K562 (cell line): ENCODE measurements around the gene EPHB3. TPM values are rescaled to one million over a fixed set of nuclear protein-coding genes. Genes with fewer than 3 reads are reported as not detected.

Experiments
- ATAC-seq: fragments of 200-7000 bp; cut with Tn5 transposase; 3 replicates; pipeline ENCODE4 v1.9.1; 2020; ENCODE audit warnings: moderate library complexity
- BruUV-seq: library from RNA; stranded (reverse); fragments of 400-500 nt; replicated peaks from 2 replicates; lab custom pipeline; 2021; lab: Mats Ljungman, UMichigan
- CTCF ChIA-PET: fragments of 300-600 bp; formaldehyde crosslinking; extraction: SDS; loops from one replicate; lab custom pipeline; 2021; ENCODE audit warnings: low intra/inter-chr PET ratio; lab: Yijun Ruan, JAX
- POLR2A ChIA-PET: fragments of 300-600, 350-650 bp; sonication (Branson Sonifier 250); formaldehyde crosslinking; extraction: SDS; loops from one replicate; lab custom pipeline; 2021; ENCODE audit warnings: antibody characterized with exemption, inconsistent platforms; lab: Yijun Ruan, JAX
- DNase-seq, 4 experiments: peaks; one replicate each; pipeline versions ENCODE4 v3.0.0 to v3.0.0-alpha.2; 2011 to 2018; ENCODE audit warnings: low spot score in 3 of 4, mixed read lengths in 3 of 4; ENCODE audit errors: extremely low read depth in 1 of 4
- FAIRE-seq: peaks from 2 replicates; lab custom pipeline; 2011; peaks lifted over from hg19 to GRCh38; lab: Jason Lieb, UNC
- H2AFZ ChIP-seq: 2 replicates; pipeline ENCODE4 v1.6.0; 2011; ENCODE audit warnings: low read depth, low read length, control low read depth, inconsistent platforms
- H3K27ac ChIP-seq: fragments of 200-600 bp; 3 replicates; pipeline ENCODE4 v1.8.0; 2011; ENCODE audit warnings: low read depth, mild to moderate bottlenecking, control low read depth, inconsistent platforms, low read length, moderate library complexity, mixed read lengths; ENCODE audit errors: extremely low read depth
- H3K27me3 ChIP-seq, 2 experiments: fragments of 300-600 bp in 1 of 2; 2 replicates in 1 of 2; 3 replicates in 1 of 2; pipeline versions ENCODE4 v1.6.0 to v1.8.0; 2011; ENCODE audit warnings: inconsistent platforms in 2 of 2, low read length in 2 of 2, mild to moderate bottlenecking in 1 of 2, mixed read lengths in 1 of 2, moderate library complexity in 1 of 2; ENCODE audit not compliant: control insufficient read depth in 2 of 2, insufficient read depth in 2 of 2
- H3K36me3 ChIP-seq: fragments of 300-600 bp; 3 replicates; pipeline ENCODE4 v1.8.0; 2011; ENCODE audit warnings: mild to moderate bottlenecking, low read length, inconsistent platforms; ENCODE audit not compliant: control insufficient read depth, insufficient read depth
- H3K4me1 ChIP-seq, 2 experiments: fragments of 200-600 bp in 1 of 2; replicated peaks in 1 of 2; 2 replicates in 1 of 2; 3 replicates in 1 of 2; pipeline versions ENCODE4 v1.5.1 to v1.8.0; 2011; ENCODE audit warnings: inconsistent platforms in 2 of 2, low read length in 2 of 2, mild to moderate bottlenecking in 1 of 2, mixed read lengths in 1 of 2, moderate library complexity in 1 of 2; ENCODE audit not compliant: control insufficient read depth in 2 of 2, insufficient read depth in 2 of 2
- H3K4me2 ChIP-seq: 2 replicates; pipeline ENCODE4 v1.6.1; 2011; ENCODE audit warnings: low read length, control low read depth, inconsistent platforms, mixed read lengths; ENCODE audit not compliant: insufficient read depth
- H3K4me3 ChIP-seq: fragments of 200-600 bp; sonication (generic), shearing (Covaris generic); 2 replicates; pipeline ENCODE4 v1.5.1; 2016; ENCODE audit warnings: control low read depth, inconsistent platforms
- H3K79me2 ChIP-seq: fragments of 200-600 bp; 3 replicates; pipeline ENCODE4 v1.8.0; 2011; ENCODE audit warnings: low read length, inconsistent platforms; ENCODE audit not compliant: control insufficient read depth, insufficient read depth
- H3K9ac ChIP-seq, 2 experiments: 2 replicates each; pipeline versions ENCODE4 v1.6.0 to v1.6.1; 2011; ENCODE audit warnings: low read depth in 2 of 2, low read length in 2 of 2, control low read depth in 1 of 2, inconsistent platforms in 1 of 2, mild to moderate bottlenecking in 1 of 2, mixed read lengths in 1 of 2; ENCODE audit not compliant: insufficient read depth in 1 of 2
- H3K9me1 ChIP-seq: one replicate; pipeline ENCODE4 v1.6.0; 2011; ENCODE audit warnings: inconsistent platforms, mild to moderate bottlenecking, low read length, moderate library complexity; ENCODE audit not compliant: control insufficient read depth, insufficient read depth
- H3K9me3 ChIP-seq: replicated peaks from 2 replicates; pipeline ENCODE4 v1.5.1; 2011; ENCODE audit warnings: low read depth, low read length, inconsistent platforms; ENCODE audit not compliant: control insufficient read depth, insufficient read depth
- H4K20me1 ChIP-seq: replicated peaks from 2 replicates; pipeline ENCODE4 v1.6.1; 2011; ENCODE audit warnings: low read length, inconsistent platforms, mixed read lengths; ENCODE audit not compliant: control insufficient read depth, insufficient read depth
- ARID1B ChIP-seq: fragments of 450-650 bp; IDR thresholded peaks from 2 replicates; pipeline ENCODE4 v1.6.1; 2016; ENCODE audit warnings: antibody characterized with exemption, mild to moderate bottlenecking, inconsistent platforms
- CEBPB ChIP-seq: fragments of 450-650 bp; IDR thresholded peaks from 2 replicates; pipeline ENCODE4 v1.6.1; 2016; ENCODE audit warnings: missing genetic modification characterization, missing compliant biosample characterization
- SMAD1 ChIP-seq: fragments of 150-350 bp; IDR thresholded peaks from 2 replicates; pipeline ENCODE4 v1.6.1; 2014; ENCODE audit warnings: low read length, low read depth; ENCODE audit not compliant: partially characterized antibody
- SMARCA5 ChIP-seq: fragments of 450-650 bp; IDR thresholded peaks from 2 replicates; pipeline ENCODE4 v1.6.1; 2016
- TEAD4 ChIP-seq, 2 experiments: sonication (generic) in 1 of 2; formaldehyde crosslinking in 1 of 2; IDR thresholded peaks; 2 replicates each; pipeline versions ENCODE4 v1.6.1 to v1.8.0; 2012 to 2022; ENCODE audit warnings: borderline replicate concordance in 1 of 2, inconsistent platforms in 1 of 2, low read length in 1 of 2, mild to moderate bottlenecking in 1 of 2, missing genetic modification reagents in 1 of 2
- ZFP36 ChIP-seq: fragments of 150-350 bp; IDR thresholded peaks from 2 replicates; pipeline ENCODE4 v1.6.1; 2018; ENCODE audit warnings: low read length, low read depth; ENCODE audit not compliant: partially characterized antibody
- ZNF133 ChIP-seq: fragments of 250-450 bp; sonication (Bioruptor Pico); IDR thresholded peaks from 2 replicates; pipeline ENCODE4 v1.4.0; 2020; ENCODE audit warnings: mild to moderate bottlenecking
- ZNF23 ChIP-seq: fragments of 250-450 bp; sonication (Bioruptor Pico); IDR thresholded peaks from 2 replicates; pipeline ENCODE4 v1.4.0; 2020; ENCODE audit warnings: mild to moderate bottlenecking
- ZNF384 ChIP-seq: IDR thresholded peaks from 2 replicates; pipeline ENCODE4 v1.6.1; 2012; ENCODE audit warnings: low read depth, low read length, improper control_type of control experiment
- ZNF764 ChIP-seq: fragments of 250-450 bp; sonication (Bioruptor Pico); IDR thresholded peaks from 2 replicates; pipeline ENCODE4 v1.4.0; 2020; ENCODE audit warnings: low read depth, mild to moderate bottlenecking, moderate library complexity
- WGBS: fragments of 100-300 bp; shearing (Covaris generic); methylation state at CpG from one replicate; pipeline ENCODE4 v1.1.6; 2016; ENCODE audit warnings: low coverage, mixed read lengths; ENCODE audit not compliant: insufficient coverage; ENCODE audit errors: missing lambda C conversion rate; 5-methylcytosine and 5-hydroxymethylcytosine counted together
- in situ Hi-C: fragments of 300-500 bp; cut with MboI; formaldehyde crosslinking; loops from 4 replicates; pipeline ENCODE4 v1.15.0; 2018; ENCODE audit warnings: inconsistent platforms, mixed read lengths
- intact Hi-C: fragments of 100-400 bp; cut with micrococcal nuclease; formaldehyde crosslinking; loops from 2 replicates; pipeline ENCODE4 v1.14.2; 2022
- polyA plus RNA-seq, 8 experiments: library from polyadenylated mRNA; depleted of rRNA in 4 of 8; stranded (reverse) in 5 of 8; unstranded in 3 of 8; fragments of >200 nt; fragmentation: Nextera tagmentation in 2 of 8; fragmentation: Illumina TruSeq in 1 of 8; extraction: Ambion mirVana in 2 of 8; extraction: Trizol in 1 of 8; gene quantifications; 2 replicates each; pipeline versions ENCODE4 v1.2.1 to v1.2.3, GENCODE V29; 2011 to 2014; ENCODE audit warnings: inconsistent platforms in 1 of 8, missing spikeins in 1 of 8
- total RNA-seq, 7 experiments: library from RNA; depleted of rRNA in 6 of 7; stranded (reverse); fragments of >200 nt in 6 of 7; fragmentation: Illumina TruSeq in 2 of 7; extraction: Trizol in 2 of 7; gene quantifications; 2 replicates each; pipeline versions ENCODE4 v1.2.1 to v1.2.3, GENCODE V29; 2011 to 2021; ENCODE audit warnings: low replicate concordance in 1 of 7
- TF ChIP-seq, protein P1 (sequence below): fragments of 200-800 bp; sonication (Bioruptor generic); IDR thresholded peaks from 2 replicates; pipeline ENCODE4 v1.6.1; 2017; ENCODE audit warnings: missing genetic modification characterization, missing compliant biosample characterization
- TF ChIP-seq, protein P2 (sequence below): sonication (generic); formaldehyde crosslinking; IDR thresholded peaks from 2 replicates; pipeline ENCODE4 v1.8.0; 2022; ENCODE audit warnings: mild to moderate bottlenecking, missing genetic modification reagents
- TF ChIP-seq, protein P3 (sequence below): fragments of 450-650 bp; conservative IDR thresholded peaks from 2 replicates; pipeline ENCODE4 v1.6.1; 2016; ENCODE audit warnings: missing genetic modification characterization, low read depth, mild to moderate bottlenecking, missing compliant biosample characterization, moderate library complexity
- TF ChIP-seq, protein P4 (sequence below): sonication (generic); formaldehyde crosslinking; IDR thresholded peaks from 2 replicates; pipeline ENCODE4 v1.8.0; 2022; ENCODE audit warnings: mild to moderate bottlenecking, missing genetic modification reagents
- TF ChIP-seq, protein P5 (sequence below): sonication (generic); formaldehyde crosslinking; IDR thresholded peaks from 2 replicates; pipeline ENCODE4 v1.9.0; 2022; ENCODE audit warnings: mild to moderate bottlenecking, missing genetic modification reagents

The EPHB3 gene
- total and polyA plus RNA-seq, 9 of the 15 experiments (the other 6 are each of a cell fraction or from before 2014, with no cell fraction given): not detected

DNA sequence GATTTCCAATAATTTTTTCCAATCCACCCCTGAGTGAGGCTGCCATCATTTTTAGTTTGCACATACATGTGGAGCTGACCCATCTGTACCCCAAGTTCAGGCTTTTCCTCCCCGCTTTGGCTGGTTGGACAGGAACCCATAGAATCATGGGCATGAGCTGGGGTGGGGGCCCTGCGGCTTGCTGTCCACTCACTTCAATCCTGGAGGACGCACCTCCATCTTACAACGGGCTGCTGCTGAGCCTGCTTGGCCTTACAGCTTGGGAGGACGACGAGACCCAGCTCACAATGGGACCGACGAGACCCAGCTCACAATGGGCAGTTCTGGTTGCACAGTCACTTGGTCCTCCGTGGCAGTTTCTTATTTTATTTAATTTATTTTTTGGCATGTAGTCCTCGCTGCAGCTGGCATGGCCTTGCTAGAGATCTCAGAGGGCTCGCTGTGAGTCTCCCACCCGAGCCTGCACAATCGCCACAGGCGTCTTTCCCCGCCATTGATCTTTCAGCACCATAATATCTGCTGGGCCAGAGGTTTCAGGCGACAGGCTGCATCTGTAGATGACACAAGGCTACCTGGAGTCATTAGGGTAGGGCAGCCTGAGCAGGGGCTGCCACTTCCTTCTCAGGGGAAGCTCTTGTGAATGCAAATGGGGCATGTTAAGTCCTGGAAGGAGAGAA, 19.6 kb upstream of the EPHB3 start:
- Histone ChIP-seq H3K4me3 (no peak overlapping the region), H3K9ac (no peak overlapping the region), H3K9me1 (no peaks in the 10 kb centered on the region), H3K27me3 (peaks cover 20 to 42% of the 10 kb centered on the region in 2 experiments; a peak in 3 of 5 replicates), H3K4me2 (no peak overlapping the region), H2AFZ (no peak overlapping the region), H3K9me3 (no peaks in the 10 kb centered on the region), H3K36me3 (no peaks in the 10 kb centered on the region), H3K79me2 (no peaks in the 10 kb centered on the region)
- POLR2A ChIA-PET: interaction anchor here (0.6 to 1.2 kb wide), 4 partner anchors 64 to 172 kb away, joined by 3 to 4 read pairs (median 3); no protein-coding TSS in a partner anchor
- intact Hi-C loops (loop anchor here (1.0 to 2.0 kb wide), 2 partner anchors 73 to 171 kb away; no protein-coding TSS in a partner anchor), in situ Hi-C loops (no loop called here)
- ATAC-seq: no peak
- BruUV-seq: no TSS peak
- 1% methylated on average over 16 of the region's 16 CpGs for WGBS
- TF ChIP-seq ZNF384 (no peak), ZNF764 (no peak), CEBPB (tag) (no peak), TEAD4 (IDR thresholded peaks at IDR 0.05; ENCODE audit: low read length) (no peak), TEAD4 (CRISPR knock-in tag; IDR thresholded peaks at IDR 0.05; ENCODE audit: borderline replicate concordance) (no peak), ZNF133 (CRISPR knock-in tag) (no peak), SMAD1 (no peak), ZNF23 (no peak), SMARCA5 (no peak), ARID1B (no peak), ZFP36 (no peak)
- TF ChIP-seq, protein P1, sequence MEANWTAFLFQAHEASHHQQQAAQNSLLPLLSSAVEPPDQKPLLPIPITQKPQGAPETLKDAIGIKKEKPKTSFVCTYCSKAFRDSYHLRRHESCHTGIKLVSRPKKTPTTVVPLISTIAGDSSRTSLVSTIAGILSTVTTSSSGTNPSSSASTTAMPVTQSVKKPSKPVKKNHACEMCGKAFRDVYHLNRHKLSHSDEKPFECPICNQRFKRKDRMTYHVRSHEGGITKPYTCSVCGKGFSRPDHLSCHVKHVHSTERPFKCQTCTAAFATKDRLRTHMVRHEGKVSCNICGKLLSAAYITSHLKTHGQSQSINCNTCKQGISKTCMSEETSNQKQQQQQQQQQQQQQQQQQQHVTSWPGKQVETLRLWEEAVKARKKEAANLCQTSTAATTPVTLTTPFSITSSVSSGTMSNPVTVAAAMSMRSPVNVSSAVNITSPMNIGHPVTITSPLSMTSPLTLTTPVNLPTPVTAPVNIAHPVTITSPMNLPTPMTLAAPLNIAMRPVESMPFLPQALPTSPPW (CRISPR knock-in tag): no peak
- TF ChIP-seq, protein P2, sequence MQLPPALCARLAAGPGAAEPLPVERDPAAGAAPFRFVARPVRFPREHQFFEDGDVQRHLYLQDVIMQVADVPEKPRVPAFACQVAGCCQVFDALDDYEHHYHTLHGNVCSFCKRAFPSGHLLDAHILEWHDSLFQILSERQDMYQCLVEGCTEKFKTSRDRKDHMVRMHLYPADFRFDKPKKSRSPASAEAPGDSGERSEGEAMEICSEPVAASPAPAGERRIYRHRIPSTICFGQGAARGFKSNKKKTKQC (CRISPR knock-in tag): no peak
- TF ChIP-seq, protein P3, sequence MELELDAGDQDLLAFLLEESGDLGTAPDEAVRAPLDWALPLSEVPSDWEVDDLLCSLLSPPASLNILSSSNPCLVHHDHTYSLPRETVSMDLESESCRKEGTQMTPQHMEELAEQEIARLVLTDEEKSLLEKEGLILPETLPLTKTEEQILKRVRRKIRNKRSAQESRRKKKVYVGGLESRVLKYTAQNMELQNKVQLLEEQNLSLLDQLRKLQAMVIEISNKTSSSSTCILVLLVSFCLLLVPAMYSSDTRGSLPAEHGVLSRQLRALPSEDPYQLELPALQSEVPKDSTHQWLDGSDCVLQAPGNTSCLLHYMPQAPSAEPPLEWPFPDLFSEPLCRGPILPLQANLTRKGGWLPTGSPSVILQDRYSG: no peak
- TF ChIP-seq, protein P4, sequence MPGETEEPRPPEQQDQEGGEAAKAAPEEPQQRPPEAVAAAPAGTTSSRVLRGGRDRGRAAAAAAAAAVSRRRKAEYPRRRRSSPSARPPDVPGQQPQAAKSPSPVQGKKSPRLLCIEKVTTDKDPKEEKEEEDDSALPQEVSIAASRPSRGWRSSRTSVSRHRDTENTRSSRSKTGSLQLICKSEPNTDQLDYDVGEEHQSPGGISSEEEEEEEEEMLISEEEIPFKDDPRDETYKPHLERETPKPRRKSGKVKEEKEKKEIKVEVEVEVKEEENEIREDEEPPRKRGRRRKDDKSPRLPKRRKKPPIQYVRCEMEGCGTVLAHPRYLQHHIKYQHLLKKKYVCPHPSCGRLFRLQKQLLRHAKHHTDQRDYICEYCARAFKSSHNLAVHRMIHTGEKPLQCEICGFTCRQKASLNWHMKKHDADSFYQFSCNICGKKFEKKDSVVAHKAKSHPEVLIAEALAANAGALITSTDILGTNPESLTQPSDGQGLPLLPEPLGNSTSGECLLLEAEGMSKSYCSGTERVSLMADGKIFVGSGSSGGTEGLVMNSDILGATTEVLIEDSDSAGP (CRISPR knock-in tag): no peak
- TF ChIP-seq, protein P5, sequence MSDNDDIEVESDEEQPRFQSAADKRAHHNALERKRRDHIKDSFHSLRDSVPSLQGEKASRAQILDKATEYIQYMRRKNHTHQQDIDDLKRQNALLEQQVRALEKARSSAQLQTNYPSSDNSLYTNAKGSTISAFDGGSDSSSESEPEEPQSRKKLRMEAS (CRISPR knock-in tag): no peak
- TF ChIP-seq, all 486 proteins: peak for 0
- peaks cover 0 to 4% of the 10 kb centered on the region in 2 experiments; a peak in 1 of 5 replicates for H3K4me1 ChIP-seq
- DNase-seq (no peak), FAIRE-seq (no peak)
- no peaks in the 10 kb centered on the region for H4K20me1 ChIP-seq
- CTCF ChIA-PET: interaction anchor here (2.0 to 3.0 kb wide), 3 partner anchors 124 to 647 kb away, joined by 7 to 26 read pairs (median 9); no protein-coding TSS in a partner anchor
- H3K27ac ChIP-seq: no peak overlapping the region
